GM06990 (cell line): ENCODE results near the gene CORO2B.

Source experiments
- DNase-seq: peaks from one replicate; pipeline ENCODE4 v3.0.0-alpha.2; 2011; ENCODE audit not compliant: insufficient read length; ENCODE audit errors: extremely low read depth
- H3K27me3 ChIP-seq: replicated peaks from 2 replicates; pipeline ENCODE4 v1.6.0; 2011; ENCODE audit warnings: low read length; ENCODE audit not compliant: control insufficient read depth, insufficient read depth
- H3K36me3 ChIP-seq: 2 replicates; pipeline ENCODE4 v1.5.1; 2011; ENCODE audit warnings: low read length; ENCODE audit not compliant: control insufficient read depth, insufficient read depth
- H3K4me3 ChIP-seq: replicated peaks from 2 replicates; pipeline ENCODE4 v1.5.1; 2011; ENCODE audit warnings: low read depth, mild to moderate bottlenecking, control low read depth, low read length
- CTCF ChIP-seq: IDR thresholded peaks from 2 replicates; pipeline ENCODE4 v1.5.1; 2011; ENCODE audit warnings: low read length, control low read depth, mild to moderate bottlenecking, inconsistent platforms; ENCODE audit not compliant: insufficient read depth, poor library complexity, severe bottlenecking

CORO2B gene

GRCh38 chr15:68599153-68599545 is 20.4 kb downstream of the CORO2B start:
- no peak for DNase-seq
- Histone ChIP-seq H3K4me3 (no peak overlapping the region), H3K27me3 (no peaks in the 10 kb centered on the region; the same call in none of the 2 replicates), H3K36me3 (no peaks in the 10 kb centered on the region)
- TF ChIP-seq CTCF, result no peak

- no peak for DNase-seq
- Histone ChIP-seq H3K4me3 (no peak overlapping the region), H3K36me3 (no peaks in the 10 kb centered on the region), H3K27me3 (no peaks in the 10 kb centered on the region; the same call in none of the 2 replicates)
- TF ChIP-seq CTCF, result no peak
Measured at GRCh38 chr15:68599560-68600071, 20.8 kb downstream of the CORO2B start.

- no peak for TF ChIP-seq CTCF
- H3K27me3 ChIP-seq, result no peaks in the 10 kb centered on the region; the same call in none of the 2 replicates
- no peak for DNase-seq
- no peaks in the 10 kb centered on the region for H3K36me3 ChIP-seq
- no peak overlapping the region for H3K4me3 ChIP-seq
Measured at GRCh38 chr15:68601206-68602197, 22.7 kb downstream of the CORO2B start.

GRCh38 chr15:68602459-68603215 is 23.8 kb downstream of the CORO2B start:
- TF ChIP-seq CTCF, result no peak
- no peak overlapping the region for H3K4me3 ChIP-seq
- no peaks in the 10 kb centered on the region; the same call in none of the 2 replicates for H3K27me3 ChIP-seq
- DNase-seq, result no peak
- no peaks in the 10 kb centered on the region for H3K36me3 ChIP-seq

- H3K36me3 ChIP-seq, result no peaks in the 10 kb centered on the region
- no peaks in the 10 kb centered on the region; the same call in none of the 2 replicates for H3K27me3 ChIP-seq
- DNase-seq, result no peak
- H3K4me3 ChIP-seq, result no peak overlapping the region
- no peak for TF ChIP-seq CTCF
Measured at GRCh38 chr15:68603216-68603595, 24.4 kb downstream of the CORO2B start.
